ENCODE data around the gene TRPC1. TPM values are rescaled to one million over a fixed set of nuclear protein-coding genes. Genes with fewer than 3 reads are reported as not detected.

TRPC1 gene
- polyA plus RNA-seq, 1 donor from 2014 or later = 37.2 TPM

DNA sequence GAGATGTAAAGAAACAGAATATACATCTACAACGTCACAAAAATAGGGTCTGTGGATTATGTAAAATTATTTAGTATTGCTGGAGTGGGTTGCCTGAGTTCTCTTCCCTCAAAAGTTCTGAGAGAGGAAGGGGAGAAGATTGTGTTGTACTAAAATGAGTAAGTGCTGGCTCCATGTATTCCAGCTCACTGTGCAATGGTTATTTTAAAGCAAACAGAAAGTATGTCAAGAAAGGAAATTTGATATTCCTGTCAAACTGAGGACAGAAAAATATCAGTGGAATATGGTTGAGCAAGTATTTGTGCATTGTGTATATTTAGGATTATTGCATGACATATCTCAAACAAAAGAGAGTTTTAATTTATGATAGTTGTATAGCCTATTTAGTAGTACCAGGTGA is 2.2 kb downstream of the TRPC1 start:
- TF ChIP-seq EZH2 (IDR thresholded peaks at IDR 0.05; ENCODE audit: borderline replicate concordance, insufficient read depth, low read length, poor library complexity, severe bottlenecking) = no peak
- TF ChIP-seq, protein P1, sequence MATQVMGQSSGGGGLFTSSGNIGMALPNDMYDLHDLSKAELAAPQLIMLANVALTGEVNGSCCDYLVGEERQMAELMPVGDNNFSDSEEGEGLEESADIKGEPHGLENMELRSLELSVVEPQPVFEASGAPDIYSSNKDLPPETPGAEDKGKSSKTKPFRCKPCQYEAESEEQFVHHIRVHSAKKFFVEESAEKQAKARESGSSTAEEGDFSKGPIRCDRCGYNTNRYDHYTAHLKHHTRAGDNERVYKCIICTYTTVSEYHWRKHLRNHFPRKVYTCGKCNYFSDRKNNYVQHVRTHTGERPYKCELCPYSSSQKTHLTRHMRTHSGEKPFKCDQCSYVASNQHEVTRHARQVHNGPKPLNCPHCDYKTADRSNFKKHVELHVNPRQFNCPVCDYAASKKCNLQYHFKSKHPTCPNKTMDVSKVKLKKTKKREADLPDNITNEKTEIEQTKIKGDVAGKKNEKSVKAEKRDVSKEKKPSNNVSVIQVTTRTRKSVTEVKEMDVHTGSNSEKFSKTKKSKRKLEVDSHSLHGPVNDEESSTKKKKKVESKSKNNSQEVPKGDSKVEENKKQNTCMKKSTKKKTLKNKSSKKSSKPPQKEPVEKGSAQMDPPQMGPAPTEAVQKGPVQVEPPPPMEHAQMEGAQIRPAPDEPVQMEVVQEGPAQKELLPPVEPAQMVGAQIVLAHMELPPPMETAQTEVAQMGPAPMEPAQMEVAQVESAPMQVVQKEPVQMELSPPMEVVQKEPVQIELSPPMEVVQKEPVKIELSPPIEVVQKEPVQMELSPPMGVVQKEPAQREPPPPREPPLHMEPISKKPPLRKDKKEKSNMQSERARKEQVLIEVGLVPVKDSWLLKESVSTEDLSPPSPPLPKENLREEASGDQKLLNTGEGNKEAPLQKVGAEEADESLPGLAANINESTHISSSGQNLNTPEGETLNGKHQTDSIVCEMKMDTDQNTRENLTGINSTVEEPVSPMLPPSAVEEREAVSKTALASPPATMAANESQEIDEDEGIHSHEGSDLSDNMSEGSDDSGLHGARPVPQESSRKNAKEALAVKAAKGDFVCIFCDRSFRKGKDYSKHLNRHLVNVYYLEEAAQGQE (IDR thresholded peaks at IDR 0.05; ENCODE audit: borderline replicate concordance) = no peak
- TF ChIP-seq TAF1 (IDR thresholded peaks at IDR 0.05; ENCODE audit: low read depth) = no peak
- no peak for TF ChIP-seq EP300 (conservative IDR thresholded peaks at IDR 0.05; ENCODE audit: poor library complexity, severe bottlenecking)
- no peak for TF ChIP-seq SMC3 (conservative IDR thresholded peaks at IDR 0.05; ENCODE audit: poor library complexity)
- TF ChIP-seq MXI1 (conservative IDR thresholded peaks at IDR 0.05; ENCODE audit: poor library complexity, severe bottlenecking) = no peak
- no peak for TF ChIP-seq RAD21 (conservative IDR thresholded peaks at IDR 0.05)
- TF ChIP-seq, protein P2, sequence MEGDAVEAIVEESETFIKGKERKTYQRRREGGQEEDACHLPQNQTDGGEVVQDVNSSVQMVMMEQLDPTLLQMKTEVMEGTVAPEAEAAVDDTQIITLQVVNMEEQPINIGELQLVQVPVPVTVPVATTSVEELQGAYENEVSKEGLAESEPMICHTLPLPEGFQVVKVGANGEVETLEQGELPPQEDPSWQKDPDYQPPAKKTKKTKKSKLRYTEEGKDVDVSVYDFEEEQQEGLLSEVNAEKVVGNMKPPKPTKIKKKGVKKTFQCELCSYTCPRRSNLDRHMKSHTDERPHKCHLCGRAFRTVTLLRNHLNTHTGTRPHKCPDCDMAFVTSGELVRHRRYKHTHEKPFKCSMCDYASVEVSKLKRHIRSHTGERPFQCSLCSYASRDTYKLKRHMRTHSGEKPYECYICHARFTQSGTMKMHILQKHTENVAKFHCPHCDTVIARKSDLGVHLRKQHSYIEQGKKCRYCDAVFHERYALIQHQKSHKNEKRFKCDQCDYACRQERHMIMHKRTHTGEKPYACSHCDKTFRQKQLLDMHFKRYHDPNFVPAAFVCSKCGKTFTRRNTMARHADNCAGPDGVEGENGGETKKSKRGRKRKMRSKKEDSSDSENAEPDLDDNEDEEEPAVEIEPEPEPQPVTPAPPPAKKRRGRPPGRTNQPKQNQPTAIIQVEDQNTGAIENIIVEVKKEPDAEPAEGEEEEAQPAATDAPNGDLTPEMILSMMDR (IDR thresholded peaks at IDR 0.05; ENCODE audit: poor library complexity, severe bottlenecking) = no peak
- TF ChIP-seq POLR2AphosphoS5 (IDR thresholded peaks at IDR 0.05) = no peak
- Histone ChIP-seq H3F3A (ENCODE audit: insufficient read depth, low read length, poor library complexity, severe bottlenecking) (no peaks in the 10 kb centered on the region), H3K36me3 (ENCODE audit: insufficient read depth, low read length) (no peaks in the 10 kb centered on the region), H3K79me2 (replicated peaks; ENCODE audit: insufficient read depth, low read length) (peaks cover 32% of the 10 kb centered on the region), H3K9me3 (ENCODE audit: low read length) (no peaks in the 10 kb centered on the region), H2AFZ (ENCODE audit: low read depth, low read length) (no peak overlapping the region), H3K9ac (ENCODE audit: low read length) (no peak overlapping the region), H3K9me2 (ENCODE audit: insufficient read depth, low read length) (no peaks in the 10 kb centered on the region), H3K4me3 (ENCODE audit: low read length) (peak overlapping the region; percentile 99), H3K27me3 (ENCODE audit: insufficient read depth, low read depth, low read length) (no peaks in the 10 kb centered on the region), H3K4me2 (ENCODE audit: low read length) (peak overlapping the region; percentile 69), H3K27ac (ENCODE audit: low read length) (no peak overlapping the region), H4K20me1 (ENCODE audit: insufficient read depth) (no peaks in the 10 kb centered on the region)

DNA sequence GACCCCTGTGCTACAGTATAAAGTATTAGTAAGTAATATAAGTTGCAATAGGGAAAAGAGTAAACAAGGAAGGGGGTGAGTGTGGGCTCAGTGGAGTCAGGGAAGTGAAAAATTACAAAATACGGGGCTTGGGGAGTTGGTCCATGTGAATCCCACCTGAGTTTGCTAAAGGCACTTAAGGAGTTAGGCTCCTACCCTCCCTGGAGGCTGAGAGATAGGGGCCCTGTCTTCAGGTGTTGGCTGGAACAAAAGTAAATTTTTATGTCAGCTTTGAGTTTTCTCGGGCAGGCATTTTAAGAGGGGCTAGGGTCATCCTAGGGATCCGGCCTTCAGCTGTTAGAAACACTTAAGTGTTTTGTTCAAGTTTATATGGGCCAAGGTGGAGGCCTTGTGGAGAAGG is 8.2 kb downstream of the TRPC1 start:
- H3K9me3 ChIP-seq (ENCODE audit: low read length) = no peaks in the 10 kb centered on the region
- peaks cover 16% of the 10 kb centered on the region for H3K79me2 ChIP-seq (replicated peaks; ENCODE audit: insufficient read depth, low read length)
- TF ChIP-seq RAD21 (conservative IDR thresholded peaks at IDR 0.05) = no peak
- TF ChIP-seq, protein P1 (IDR thresholded peaks at IDR 0.05; ENCODE audit: borderline replicate concordance) = no peak
- TF ChIP-seq, protein P2 (IDR thresholded peaks at IDR 0.05; ENCODE audit: poor library complexity, severe bottlenecking) = no peak
- TF ChIP-seq POLR2AphosphoS5 (IDR thresholded peaks at IDR 0.05) = no peak
- no peak for TF ChIP-seq EP300 (conservative IDR thresholded peaks at IDR 0.05; ENCODE audit: poor library complexity, severe bottlenecking)
- no peak for TF ChIP-seq TAF1 (IDR thresholded peaks at IDR 0.05; ENCODE audit: low read depth)
- TF ChIP-seq MXI1 (conservative IDR thresholded peaks at IDR 0.05; ENCODE audit: poor library complexity, severe bottlenecking) = no peak
- no peak for TF ChIP-seq SMC3 (conservative IDR thresholded peaks at IDR 0.05; ENCODE audit: poor library complexity)
- TF ChIP-seq EZH2 (IDR thresholded peaks at IDR 0.05; ENCODE audit: borderline replicate concordance, insufficient read depth, low read length, poor library complexity, severe bottlenecking) = no peak
- H3K27me3 ChIP-seq (ENCODE audit: insufficient read depth, low read depth, low read length) = no peaks in the 10 kb centered on the region
- no peak overlapping the region for H3K27ac ChIP-seq (ENCODE audit: low read length)
- H3K9ac ChIP-seq (ENCODE audit: low read length) = no peak overlapping the region
- no peak overlapping the region for H3K4me2 ChIP-seq (ENCODE audit: low read length)
- H3K4me3 ChIP-seq (ENCODE audit: low read length) = no peak overlapping the region
- no peaks in the 10 kb centered on the region for H3K9me2 ChIP-seq (ENCODE audit: insufficient read depth, low read length)
- H4K20me1 ChIP-seq (ENCODE audit: insufficient read depth) = no peaks in the 10 kb centered on the region
- H3K36me3 ChIP-seq (ENCODE audit: insufficient read depth, low read length) = no peaks in the 10 kb centered on the region
- H2AFZ ChIP-seq (ENCODE audit: low read depth, low read length) = no peak overlapping the region
- H3F3A ChIP-seq (ENCODE audit: insufficient read depth, low read length, poor library complexity, severe bottlenecking) = no peaks in the 10 kb centered on the region

All from neural cell (in vitro differentiated cells).